Measurements from ENCODE around the gene ECI1. TPM values are rescaled to one million over a fixed set of nuclear protein-coding genes. Genes with fewer than 3 reads are reported as not detected.

ECI1 gene
- total RNA-seq, 4 donors from 2014 or later = 60.2 to 114 (median 95.6) TPM

DNA sequence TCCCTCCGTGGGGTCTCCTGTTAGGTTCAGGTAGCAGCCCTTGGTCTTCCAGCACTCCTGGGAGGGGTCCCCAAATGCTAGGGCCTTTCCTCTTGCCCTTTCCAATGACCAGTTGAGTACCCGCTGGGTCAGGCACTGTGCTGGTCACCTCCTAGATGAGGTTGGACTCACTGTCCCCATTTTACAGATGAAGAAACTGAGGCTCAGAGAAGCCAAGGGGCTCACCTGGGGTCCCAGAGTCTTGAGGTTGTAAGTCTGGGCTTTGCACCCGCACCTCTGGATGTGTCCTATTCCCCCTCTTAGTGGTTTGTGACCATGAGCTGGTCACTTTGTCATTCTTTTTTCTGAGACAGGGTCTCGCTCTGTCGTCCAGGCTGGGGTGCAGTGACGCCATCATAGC, 53.6 kb downstream of the ECI1 start:
- no peak for DNase-seq
- Histone ChIP-seq H3K27me3 (peaks cover 0 to 27% of the 10 kb centered on the region in 2 donors), H3K4me1 (peaks cover 0 to 19% (median 13%) of the 10 kb centered on the region in 4 donors), H3K4me3 (no peak overlapping the region), H3K27ac (no peak overlapping the region), H3K36me3 (no peaks in the 10 kb centered on the region), H3K9me3 (no peaks in the 10 kb centered on the region)
- TF ChIP-seq POLR2A (IDR thresholded peaks at IDR 0.05) = no peak
- TF ChIP-seq, protein P1, sequence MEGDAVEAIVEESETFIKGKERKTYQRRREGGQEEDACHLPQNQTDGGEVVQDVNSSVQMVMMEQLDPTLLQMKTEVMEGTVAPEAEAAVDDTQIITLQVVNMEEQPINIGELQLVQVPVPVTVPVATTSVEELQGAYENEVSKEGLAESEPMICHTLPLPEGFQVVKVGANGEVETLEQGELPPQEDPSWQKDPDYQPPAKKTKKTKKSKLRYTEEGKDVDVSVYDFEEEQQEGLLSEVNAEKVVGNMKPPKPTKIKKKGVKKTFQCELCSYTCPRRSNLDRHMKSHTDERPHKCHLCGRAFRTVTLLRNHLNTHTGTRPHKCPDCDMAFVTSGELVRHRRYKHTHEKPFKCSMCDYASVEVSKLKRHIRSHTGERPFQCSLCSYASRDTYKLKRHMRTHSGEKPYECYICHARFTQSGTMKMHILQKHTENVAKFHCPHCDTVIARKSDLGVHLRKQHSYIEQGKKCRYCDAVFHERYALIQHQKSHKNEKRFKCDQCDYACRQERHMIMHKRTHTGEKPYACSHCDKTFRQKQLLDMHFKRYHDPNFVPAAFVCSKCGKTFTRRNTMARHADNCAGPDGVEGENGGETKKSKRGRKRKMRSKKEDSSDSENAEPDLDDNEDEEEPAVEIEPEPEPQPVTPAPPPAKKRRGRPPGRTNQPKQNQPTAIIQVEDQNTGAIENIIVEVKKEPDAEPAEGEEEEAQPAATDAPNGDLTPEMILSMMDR (IDR thresholded peaks at IDR 0.05) = no peak

DNA sequence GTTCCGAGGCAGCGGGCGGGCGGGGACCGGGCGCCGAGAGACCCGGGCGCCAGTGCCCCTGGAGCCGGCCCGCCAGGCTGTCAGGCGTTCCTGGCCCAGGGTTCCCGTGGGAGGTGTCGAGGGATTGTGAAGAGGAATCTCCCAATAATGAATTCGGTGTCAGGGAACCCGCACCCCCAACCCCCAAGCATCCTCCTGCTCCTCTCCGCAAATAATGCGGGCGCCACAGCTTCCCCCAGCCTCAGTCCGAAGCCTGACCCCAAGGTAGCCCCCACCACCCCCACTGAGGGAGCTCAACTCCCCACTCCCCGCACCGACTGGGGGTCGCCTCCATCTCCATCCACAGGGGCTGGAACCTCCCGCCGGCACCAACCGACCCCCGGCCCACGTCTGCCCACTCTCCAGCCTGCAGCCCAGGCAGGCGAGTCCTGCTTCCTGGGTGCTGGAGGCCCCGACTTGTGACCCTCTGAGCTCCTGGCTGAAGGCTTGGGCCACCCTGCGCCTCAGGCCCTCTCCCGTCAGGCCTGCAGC, 54.3 kb downstream of the ECI1 start:
- Histone ChIP-seq H3K9me3 (no peaks in the 10 kb centered on the region), H3K4me3 (peak overlapping the region in 3 of 4 donors; percentile 35 to 64 (median 55)), H3K27me3 (peaks cover 0 to 27% of the 10 kb centered on the region in 2 donors), H3K27ac (no peak overlapping the region), H3K36me3 (no peaks in the 10 kb centered on the region), H3K4me1 (peaks cover 0 to 19% (median 13%) of the 10 kb centered on the region in 4 donors)
- TF ChIP-seq, protein P1 (IDR thresholded peaks at IDR 0.05) = no peak
- no peak for TF ChIP-seq POLR2A (IDR thresholded peaks at IDR 0.05)
- DNase-seq = no peak

DNA sequence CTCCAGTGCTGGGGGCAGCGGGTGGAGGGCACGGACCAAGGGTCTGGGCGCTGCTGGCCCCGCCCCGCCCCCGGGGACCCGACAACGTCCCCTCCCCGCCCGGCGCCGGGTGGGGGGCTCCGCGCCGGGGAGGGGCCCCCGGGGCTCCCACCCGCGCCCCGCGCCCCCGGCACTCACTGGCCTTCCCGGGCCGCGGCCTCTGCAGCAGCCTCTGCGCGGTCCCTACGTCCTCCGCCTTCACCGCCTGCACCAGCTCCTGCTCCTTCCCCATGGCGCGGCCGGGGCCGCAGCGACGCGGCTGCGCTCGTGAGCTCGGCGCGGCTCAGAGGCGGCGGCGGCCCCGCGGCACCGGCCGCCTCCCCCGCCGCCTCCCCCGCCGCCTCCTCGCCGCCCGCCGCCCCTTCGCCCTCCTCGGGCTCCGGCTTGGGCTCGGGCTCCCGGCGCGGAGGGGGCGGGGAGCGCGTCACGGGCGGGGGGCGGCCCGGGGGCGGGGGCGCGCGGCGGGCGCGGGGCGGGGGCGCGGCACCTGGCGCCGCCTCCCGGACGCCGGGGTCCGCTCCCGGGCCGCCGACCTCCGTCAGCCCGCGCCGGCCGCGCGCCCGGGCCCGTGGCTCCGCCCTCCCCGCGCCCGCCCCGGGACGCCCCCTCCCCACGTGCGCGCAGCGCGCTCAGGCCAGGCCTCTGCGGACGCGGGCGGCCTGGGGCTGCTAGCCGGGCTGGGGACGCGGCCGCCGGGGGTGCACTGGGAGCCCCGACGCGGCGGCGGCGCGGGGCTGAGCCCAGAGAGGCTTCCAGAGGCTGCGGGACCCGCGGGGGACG, 55.0 kb downstream of the ECI1 start, which contains the start of gene CASKIN1:
Gene CASKIN1 (minus strand): TSS at position 444 of the 819 bp plus-strand sequence. CDS start 173 bp downstream, at position 271.
- H3K27ac ChIP-seq = no peak within 1 kb of the TSS
- H3K4me1 ChIP-seq = peaks cover 0 to 19% (median 13%) of the 10 kb centered on the region in 4 donors
- H3K4me3 ChIP-seq = peak within 1 kb of the TSS in 3 of 4 donors; percentile 49 to 64 (median 55)
- TF ChIP-seq, protein P1 (IDR thresholded peaks at IDR 0.05) = no peak
- no peak for TF ChIP-seq POLR2A (IDR thresholded peaks at IDR 0.05)
- DNase-seq = no peak
- H3K36me3 ChIP-seq = no peaks in the 10 kb centered on the region
- H3K27me3 ChIP-seq = peaks cover 0 to 27% of the 10 kb centered on the region in 2 donors
- H3K9me3 ChIP-seq = no peaks in the 10 kb centered on the region

DNA sequence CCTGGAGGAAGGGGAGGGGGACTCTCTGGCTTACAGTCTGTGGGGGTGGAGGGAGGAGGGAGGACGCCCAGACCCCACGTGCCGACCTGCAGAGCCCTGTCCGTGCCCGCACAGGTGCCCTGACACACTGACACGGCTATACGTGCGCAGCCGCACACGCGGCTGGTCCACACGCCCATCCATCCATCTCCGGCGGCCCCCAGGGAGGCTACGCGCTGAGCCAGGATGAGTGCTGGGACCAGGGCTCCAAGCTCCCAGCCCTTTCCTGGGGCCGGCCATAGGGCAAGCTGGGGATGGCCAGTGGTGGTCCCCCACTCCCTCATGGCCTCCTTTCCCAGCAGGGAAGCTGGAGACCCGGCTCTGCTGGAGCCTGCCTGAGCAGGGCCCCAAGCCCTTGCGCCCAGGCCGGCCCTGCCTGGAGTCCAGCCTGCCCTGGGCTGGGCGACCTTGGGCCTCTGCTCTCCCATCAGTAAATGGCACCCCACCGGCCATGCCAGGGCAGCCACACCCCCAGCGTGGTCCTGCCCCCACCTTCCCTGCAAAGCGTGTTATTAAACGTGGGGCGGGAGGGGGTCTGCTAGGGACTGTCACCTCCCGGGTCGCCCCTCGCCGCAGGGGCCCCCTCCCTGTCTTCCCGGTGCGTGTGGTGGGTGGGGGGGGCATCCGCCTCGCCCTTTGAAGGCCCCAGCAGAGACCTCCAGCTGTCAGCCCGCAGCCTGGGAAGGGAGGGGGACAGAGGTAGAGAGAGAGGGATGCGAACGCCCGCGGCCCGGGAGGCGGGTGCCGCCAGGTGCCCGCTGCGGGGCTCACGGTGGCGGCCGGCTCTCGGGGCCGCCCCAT, 55.8 kb downstream of the ECI1 start:
- H3K27me3 ChIP-seq = peaks cover 0 to 27% of the 10 kb centered on the region in 2 donors
- no peak for DNase-seq
- H3K4me3 ChIP-seq = peak overlapping the region in 3 of 4 donors; percentile 49 to 64 (median 55)

More for the DNA sequence above, 55.8 kb downstream of the ECI1 start:
- no peaks in the 10 kb centered on the region for H3K36me3 ChIP-seq
- H3K4me1 ChIP-seq = peaks cover 0 to 19% (median 13%) of the 10 kb centered on the region in 4 donors
- no peaks in the 10 kb centered on the region for H3K9me3 ChIP-seq
- no peak overlapping the region for H3K27ac ChIP-seq
- TF ChIP-seq, protein P1 (IDR thresholded peaks at IDR 0.05) = no peak
- TF ChIP-seq POLR2A (IDR thresholded peaks at IDR 0.05) = no peak
